Dedifferentiated amniotic fluid mesenchymal stem cell (primary cell): ENCODE measurements around the gene PVALB.

Source experiments
- DNase-seq: peaks from one replicate; pipeline ENCODE4 v3.0.0-alpha.2; 2016; ENCODE audit errors: extremely low spot score

The PVALB gene

GRCh38 chr22:36846949-36847348 is 30.1 kb upstream of the PVALB start:
- no peak for DNase-seq

GRCh38 chr22:36846271-36846670 is 29.4 kb upstream of the PVALB start:
- no peak for DNase-seq

- no peak for DNase-seq
Measured at GRCh38 chr22:36840106-36840505, 23.3 kb upstream of the PVALB start.

DNA sequence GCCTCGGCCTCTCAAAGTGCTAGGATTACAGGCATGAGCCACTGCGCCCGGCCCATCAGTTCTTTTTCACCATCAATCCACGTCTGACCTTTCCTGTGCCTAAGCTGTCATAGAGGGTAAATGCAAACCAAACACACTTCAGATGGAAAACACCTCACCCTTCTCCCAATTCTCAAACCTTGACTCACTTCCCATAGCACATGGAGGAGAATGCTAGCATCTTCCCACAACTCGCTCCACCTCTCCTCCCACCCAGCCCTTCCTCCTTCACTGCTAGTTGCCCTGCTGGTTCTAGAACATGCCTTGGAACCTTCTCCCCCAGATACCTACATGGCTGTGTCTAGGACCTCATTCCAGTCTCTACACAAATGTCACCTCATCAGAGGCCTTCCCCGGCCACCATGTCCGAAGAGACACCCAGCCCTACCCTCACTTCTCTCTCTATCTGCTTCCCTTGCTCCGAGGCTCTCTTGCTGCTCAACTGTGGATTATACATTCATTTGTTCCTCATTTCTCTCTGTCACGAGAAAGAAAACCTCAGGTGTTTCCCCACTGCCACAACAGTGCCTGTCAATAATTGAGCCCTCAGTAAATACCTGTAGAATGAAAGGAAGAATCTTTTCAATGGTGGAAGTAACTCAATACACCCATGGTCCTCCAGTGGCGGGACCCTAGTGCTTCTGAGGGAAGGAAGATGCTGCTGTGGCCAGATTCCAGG is 22.7 kb upstream of the PVALB start:
- DNase-seq, result no peak

DNA sequence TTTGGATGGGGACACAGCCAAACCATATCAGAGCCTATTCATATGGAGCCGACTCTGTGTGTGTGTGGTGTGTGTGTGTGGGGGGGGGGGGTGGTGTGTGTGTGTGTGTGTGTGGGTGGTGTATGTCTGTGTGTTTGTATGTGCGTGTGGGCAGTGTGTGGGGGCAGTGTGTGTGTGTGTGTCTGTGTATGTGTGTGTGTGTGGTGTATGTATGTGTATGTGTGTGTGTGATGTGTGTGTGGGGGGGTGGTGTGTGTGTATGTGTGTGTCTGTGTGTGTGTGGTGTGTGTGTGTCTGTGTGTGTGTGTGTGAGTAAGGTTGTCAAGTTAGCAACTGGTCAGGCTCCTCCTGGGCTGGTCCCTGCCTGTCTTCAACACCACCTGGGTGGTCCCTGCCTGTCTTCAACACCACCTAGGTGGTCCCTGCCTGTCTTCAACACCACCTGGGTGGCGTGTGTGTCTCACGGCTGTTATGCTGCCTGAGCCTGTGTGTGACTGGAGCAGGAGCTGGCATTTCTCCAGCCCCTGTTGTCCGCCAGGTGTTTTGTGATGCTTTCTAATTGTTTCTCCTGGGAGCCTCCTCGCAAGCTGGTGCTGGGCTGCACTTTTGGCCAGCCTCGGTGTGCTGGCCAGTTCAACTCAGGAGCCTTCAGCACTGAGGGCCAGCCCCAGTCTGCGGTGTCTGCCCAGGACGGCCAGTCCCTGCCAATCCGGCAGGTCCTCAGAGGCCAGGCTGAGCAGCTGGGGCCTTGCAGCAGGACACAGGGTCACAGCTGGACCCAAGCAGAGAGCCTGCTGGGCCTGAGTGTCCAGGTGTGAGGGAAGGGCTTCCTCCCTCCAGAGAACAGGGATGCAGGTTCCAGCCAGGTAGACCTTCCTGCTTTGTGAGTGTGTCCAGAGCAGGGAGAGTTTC is 21.5 kb upstream of the PVALB start:
- DNase-seq, result no peak

DNA sequence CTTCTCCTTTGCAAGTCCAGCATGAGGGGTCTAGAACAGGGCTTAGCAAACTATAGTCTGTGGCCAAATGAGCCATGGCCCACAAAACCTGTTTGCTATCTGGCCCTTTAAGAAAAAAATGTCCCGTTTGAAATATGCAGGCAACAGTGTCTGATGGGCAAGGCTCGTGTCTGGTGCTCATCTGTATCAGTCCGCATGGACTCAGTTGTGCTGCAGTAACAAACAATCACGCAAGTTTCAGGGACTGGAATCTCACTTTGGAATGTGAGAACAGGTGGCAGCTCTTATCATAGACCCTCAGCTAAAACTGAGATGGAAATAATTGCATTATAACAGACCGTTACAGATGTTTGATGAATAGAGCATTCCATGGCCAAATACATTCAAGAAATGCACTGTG is 19.1 kb upstream of the PVALB start:
- no peak for DNase-seq

- no peak for DNase-seq
Measured at GRCh38 chr22:36833073-36833472, 16.2 kb upstream of the PVALB start.

DNA sequence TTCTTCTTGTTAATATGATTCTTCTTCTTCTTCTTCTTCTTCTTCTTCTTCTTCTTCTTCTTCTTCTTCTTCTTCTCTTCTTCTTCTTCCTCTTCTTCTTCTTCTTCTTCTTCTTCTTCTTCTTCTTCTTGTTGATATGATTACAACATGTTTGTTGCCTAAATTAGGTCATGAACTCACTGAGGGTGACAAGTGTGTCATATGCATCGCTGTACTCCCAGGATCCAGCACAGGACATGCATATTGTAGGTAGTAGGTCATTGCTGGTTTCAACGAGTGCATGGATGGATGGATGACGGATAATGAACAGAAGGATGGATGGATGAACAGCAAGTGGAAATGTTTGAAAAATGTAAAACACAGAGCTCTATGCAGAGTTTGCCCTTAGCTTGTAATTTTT is 14.9 kb upstream of the PVALB start:
- DNase-seq, result no peak

DNA sequence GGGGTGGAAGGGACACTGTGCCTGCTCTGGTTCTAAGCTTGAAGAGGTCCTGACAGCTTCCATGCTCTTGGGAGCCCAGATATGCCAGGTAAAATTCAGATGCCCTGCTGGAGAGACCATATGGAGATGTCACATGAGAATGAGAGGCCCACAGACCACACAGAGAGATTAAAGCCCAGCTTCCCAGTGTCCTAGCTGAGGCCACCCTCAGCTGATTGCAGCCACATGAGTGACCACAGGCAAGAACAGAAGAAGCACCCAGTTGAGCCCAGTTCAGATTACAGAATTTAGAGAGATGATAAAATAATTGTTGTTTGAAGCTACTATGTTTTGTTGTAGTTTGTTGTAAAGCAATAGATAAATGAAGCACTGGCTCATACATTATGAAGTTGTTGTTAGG is 14.4 kb upstream of the PVALB start:
- no peak for DNase-seq

- DNase-seq, result no peak
Measured at GRCh38 chr22:36830601-36831000, 13.8 kb upstream of the PVALB start.

DNA sequence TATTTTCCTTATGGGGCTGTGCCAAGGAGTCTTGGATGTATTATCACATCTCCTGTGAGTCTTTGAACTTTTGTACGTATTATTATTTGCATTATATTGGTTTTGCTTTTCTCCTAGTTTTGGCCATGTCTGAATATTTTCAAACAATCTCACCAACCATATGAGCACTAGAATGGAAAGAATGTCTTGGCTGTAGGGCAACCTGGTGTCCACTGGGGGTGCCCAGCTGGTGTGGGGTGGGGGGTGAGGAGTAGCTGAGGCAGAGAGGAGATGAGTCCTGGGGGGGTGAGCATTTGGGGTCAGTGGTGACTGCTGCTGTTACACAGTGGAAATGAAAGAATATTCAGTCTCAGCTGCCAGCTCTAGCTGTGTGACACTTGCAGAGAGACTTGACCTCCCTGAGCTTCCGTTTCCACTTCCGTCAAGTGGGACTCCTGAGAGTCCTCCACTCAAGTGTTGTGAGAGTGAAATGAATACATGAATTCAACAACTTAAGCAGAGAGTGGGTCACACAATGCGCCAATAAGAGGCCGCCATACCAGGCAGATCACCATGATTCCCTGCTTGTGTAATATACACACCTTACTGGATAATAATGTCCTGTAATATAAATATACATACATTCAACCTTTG is 12.7 kb upstream of the PVALB start:
- no peak for DNase-seq

DNA sequence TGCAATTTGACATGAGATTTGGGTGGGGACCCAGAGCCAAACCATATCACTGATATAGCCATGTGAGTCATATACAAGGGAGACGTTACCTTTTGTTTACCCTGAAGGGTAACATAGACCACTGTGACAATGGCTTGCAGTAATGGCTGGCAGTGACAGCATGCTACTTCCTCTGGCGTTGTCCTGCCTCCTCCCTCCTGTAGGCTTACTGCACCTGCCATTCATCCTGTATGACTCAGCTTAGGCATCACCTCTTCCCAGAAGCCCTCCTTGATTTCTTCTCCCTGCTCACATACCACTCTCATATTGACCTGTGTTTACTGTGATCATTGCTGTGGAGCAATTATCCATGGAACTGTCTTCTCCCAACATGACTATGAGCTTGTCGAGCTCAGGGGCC is 12.0 kb upstream of the PVALB start:
- DNase-seq, result no peak

DNA sequence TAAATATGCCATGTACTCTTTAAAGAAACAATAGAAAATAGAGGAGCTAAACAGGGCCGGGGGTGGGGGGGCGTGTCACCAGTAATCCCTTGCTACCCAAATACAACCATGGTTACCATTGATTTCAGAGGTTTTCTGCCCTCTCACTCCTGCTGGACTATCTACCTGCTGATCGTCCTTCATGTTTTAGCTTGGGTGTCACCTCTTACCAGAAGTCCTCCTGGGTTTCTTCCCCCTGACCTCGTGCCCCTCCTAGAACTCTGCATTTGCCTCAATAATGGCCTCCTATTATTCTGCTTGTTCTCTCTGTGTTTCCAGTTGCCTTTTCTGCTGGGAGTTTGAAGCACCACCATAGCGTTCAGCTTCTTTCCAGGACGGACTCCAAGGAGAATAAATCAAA is 9.4 kb upstream of the PVALB start:
- no peak for DNase-seq

DNA sequence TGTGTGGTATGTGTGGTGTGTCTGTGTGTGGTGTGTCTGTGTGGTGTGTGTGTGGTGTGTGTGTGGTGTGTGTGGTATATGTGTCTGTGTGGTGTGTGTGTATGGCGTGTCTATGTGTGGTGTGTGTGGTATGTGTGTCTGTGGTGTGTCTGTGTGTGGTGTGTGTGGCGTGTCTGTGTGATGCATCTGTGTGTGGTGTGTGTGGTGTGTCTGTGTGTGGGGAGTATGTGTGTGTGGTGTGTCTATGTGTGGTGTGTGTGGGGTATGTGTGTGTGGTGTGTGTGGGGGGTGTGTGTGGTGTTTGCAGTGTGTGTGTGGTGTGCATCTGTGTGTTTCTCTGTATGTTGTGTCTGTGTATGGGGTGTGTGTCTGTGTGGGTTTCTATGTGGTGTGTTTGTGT is 7.8 kb upstream of the PVALB start:
- no peak for DNase-seq

- DNase-seq, result no peak
Measured at GRCh38 chr22:36823186-36823839, 6.5 kb upstream of the PVALB start.

DNA sequence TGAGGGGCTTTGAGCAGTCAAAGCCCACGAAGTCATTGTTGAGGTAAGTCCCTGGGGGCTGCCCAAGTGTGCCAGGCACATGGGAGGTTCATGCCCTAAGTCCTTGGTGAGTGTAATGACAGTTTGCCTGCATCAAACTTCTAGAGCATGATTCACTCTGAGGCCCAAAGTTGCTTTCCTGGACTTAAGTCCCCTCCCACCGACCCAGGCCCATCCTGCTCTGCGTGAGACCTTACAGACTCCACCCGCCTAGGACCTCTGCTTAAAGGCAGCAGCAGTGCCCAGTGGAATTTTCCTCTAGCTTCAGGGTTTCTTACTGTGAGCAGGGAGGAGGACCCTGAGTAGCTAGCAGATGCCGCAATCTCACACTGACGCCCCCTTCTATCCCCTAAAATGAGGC is 5.7 kb upstream of the PVALB start:
- DNase-seq, result no peak

GRCh38 chr22:36819112-36819511 is 2.3 kb upstream of the PVALB start:
- no peak for DNase-seq

DNA sequence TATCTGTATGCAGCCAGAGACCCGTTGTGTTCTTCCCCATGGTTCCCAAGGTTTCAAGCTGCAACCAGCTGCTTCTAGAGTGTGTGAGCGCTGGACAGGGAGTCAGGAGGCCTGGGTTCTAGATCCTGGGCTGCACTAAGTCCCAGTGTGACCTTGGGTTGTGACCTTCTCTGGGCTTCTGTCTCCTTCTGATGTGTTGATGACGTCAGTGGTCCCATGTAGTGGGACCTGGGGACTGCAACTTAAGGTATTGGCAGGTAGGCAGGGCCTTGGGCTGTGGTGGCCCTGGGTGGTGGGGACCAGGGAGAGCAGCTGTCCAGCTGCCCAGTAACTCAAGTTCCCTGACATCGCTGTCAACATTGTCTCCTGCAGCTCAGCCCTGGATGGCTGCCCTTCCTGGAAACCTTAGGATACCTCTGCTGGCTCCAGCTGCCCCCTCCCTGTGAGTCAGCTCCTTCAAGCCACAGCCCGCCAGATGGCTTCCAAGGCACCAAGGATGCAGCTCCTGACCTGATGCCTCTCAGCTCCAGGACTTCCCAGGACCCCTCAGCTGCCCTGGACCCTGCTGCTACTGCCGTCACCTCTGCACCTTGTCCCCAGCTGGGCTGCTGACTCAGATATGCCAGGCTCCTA is 1.3 kb upstream of the PVALB start:
- no peak for DNase-seq

DNA sequence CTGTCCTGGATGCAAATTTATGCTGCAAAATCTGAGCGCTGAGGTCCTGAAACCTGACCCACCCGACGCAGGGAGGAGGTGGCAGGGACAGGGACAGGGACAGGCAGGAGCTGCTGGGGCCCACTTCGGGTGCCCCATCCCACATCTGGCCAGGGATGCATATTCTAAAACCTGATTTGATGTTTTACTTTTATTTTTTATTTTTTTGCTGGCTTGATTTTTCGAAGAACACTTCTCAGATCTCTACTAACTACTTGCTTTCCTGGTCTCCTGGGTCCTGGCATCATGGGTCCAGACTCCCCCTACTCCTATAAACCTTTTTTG is 652 bp upstream of the PVALB start:
- no peak for DNase-seq

- no peak for DNase-seq
Measured at GRCh38 chr22:36816339-36816635, 548 bp downstream of the PVALB start.

DNA sequence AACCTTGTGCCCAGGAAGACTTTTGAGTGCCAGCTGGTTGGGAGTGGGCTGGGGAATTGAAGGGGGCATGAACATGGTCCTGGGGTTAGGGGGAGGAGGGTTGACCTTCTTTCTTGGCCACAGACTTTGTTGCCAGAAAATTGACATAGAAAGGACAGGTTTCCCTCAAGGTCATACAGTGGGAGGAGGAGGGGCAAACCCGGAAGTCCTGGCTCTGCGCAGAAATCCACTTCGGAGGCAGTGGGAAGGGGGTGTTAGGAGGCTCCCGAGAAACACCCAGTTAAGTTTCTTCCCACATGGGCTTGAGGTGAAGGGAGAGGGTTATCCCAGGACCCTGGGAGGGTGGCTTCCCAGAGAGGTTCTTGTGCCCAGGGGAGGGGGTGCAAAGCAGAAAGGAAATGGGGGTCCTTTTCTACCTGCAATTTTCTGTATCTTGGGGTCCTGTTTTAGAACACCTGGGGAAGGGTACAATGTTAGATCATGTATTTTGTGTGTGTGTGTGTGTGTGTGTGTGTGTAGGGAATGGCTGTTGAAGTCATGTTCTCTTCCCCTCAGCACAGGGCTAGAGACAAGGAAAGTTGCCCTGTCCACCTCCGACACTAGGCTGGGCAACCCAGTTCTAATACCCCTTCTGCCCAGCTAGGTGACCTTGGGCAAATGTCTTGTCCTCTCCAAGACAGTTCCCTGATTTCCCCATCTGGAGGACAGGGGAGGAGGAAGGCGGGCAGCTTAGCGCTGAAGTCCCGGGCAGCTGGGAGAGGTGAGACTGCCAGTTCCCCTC is 1.1 kb downstream of the PVALB start:
- DNase-seq, result no peak
